GM12878 (cell line): Measurements from ENCODE around the gene SLC39A6. TPM values are rescaled to one million over a fixed set of nuclear protein-coding genes. Genes with fewer than 3 reads are reported as not detected.

Experiments used
- ASH2L ChIP-seq: fragments of 300-600, 200-600 bp; sonication (generic); IDR thresholded peaks from 2 replicates; pipeline ENCODE4 v1.6.1; 2017; ENCODE audit warnings: low read depth, mild to moderate bottlenecking, borderline replicate concordance
- BACH1 ChIP-seq: fragments of 450-650 bp; IDR thresholded peaks from 2 replicates; pipeline ENCODE4 v1.6.1; 2017; ENCODE audit warnings: mild to moderate bottlenecking, borderline replicate concordance
- BHLHE40 ChIP-seq, 2 experiments: fragments of 450-650 bp in 1 of 2; IDR thresholded peaks; 2 replicates each; pipeline ENCODE4 v1.6.1; 2011 to 2017; ENCODE audit warnings: low read depth in 2 of 2, borderline replicate concordance in 1 of 2, improper control_type of control experiment in 1 of 2, low read length in 1 of 2, mild to moderate bottlenecking in 1 of 2
- DPF2 ChIP-seq: fragments of 450-650 bp; IDR thresholded peaks from 2 replicates; pipeline ENCODE4 v1.6.1; 2017; ENCODE audit warnings: mild to moderate bottlenecking
- NR2C2 ChIP-seq: IDR thresholded peaks from 2 replicates; pipeline ENCODE4 v1.6.1; 2011; ENCODE audit warnings: borderline replicate concordance, low read depth; ENCODE audit not compliant: control insufficient read depth, insufficient read length
- PAX8 ChIP-seq: fragments of 450-650 bp; IDR thresholded peaks from 2 replicates; pipeline ENCODE4 v1.6.1; 2017; ENCODE audit warnings: mild to moderate bottlenecking, moderate library complexity
- PKNOX1 ChIP-seq: fragments of 450-650 bp; IDR thresholded peaks from 2 replicates; pipeline ENCODE4 v1.6.1; 2016; ENCODE audit warnings: mild to moderate bottlenecking
- PML ChIP-seq: IDR thresholded peaks from 2 replicates; pipeline ENCODE4 v1.6.1; 2012; ENCODE audit warnings: low read length, inconsistent platforms
- ZNF207 ChIP-seq: fragments of 450-650 bp; IDR thresholded peaks from 2 replicates; pipeline ENCODE4 v1.6.1; 2014; ENCODE audit warnings: antibody characterized with exemption, mild to moderate bottlenecking, borderline replicate concordance
- ZNF592 ChIP-seq: fragments of 450-650 bp; IDR thresholded peaks from 2 replicates; pipeline ENCODE4 v1.6.1; 2017; ENCODE audit warnings: mild to moderate bottlenecking, moderate library complexity
- ZSCAN29 ChIP-seq: fragments of 450-650 bp; IDR thresholded peaks from 2 replicates; pipeline ENCODE4 v1.6.1; 2017; ENCODE audit warnings: mild to moderate bottlenecking, moderate library complexity
- polyA plus RNA-seq, 11 experiments: library from polyadenylated mRNA; depleted of rRNA in 4 of 11; unstranded in 6 of 11; stranded (reverse) in 5 of 11; fragments of >200 nt; fragmentation: Nextera tagmentation in 4 of 11; fragmentation: Illumina TruSeq in 1 of 11; extraction: Ambion mirVana in 4 of 11; extraction: Trizol in 1 of 11; gene quantifications; 1 replicate in 1 of 11; 2 replicates in 10 of 11; pipeline versions ENCODE4 v1.2.1 to v1.2.3, GENCODE V29; 2011 to 2016; ENCODE audit warnings: inconsistent platforms in 2 of 11, missing spikeins in 2 of 11, low read depth in 1 of 11
- total RNA-seq, 4 experiments: library from RNA; depleted of rRNA in 3 of 4; stranded (reverse); fragments of >200 nt in 3 of 4; fragmentation: Illumina TruSeq in 1 of 4; extraction: Trizol in 1 of 4; gene quantifications; 2 replicates each; pipeline versions ENCODE4 v1.2.1 to v1.2.3, GENCODE V29; 2013 to 2021
- TF ChIP-seq, protein P1 (sequence below): IDR thresholded peaks from 2 replicates; pipeline ENCODE4 v1.6.1; 2012; ENCODE audit warnings: low read depth, low read length, improper control_type of control experiment
- TF ChIP-seq, protein P2 (sequence below): fragments of 450-650 bp; formaldehyde crosslinking; IDR thresholded peaks from 2 replicates; pipeline ENCODE4 v1.4.0; 2020; ENCODE audit warnings: mild to moderate bottlenecking, moderate library complexity
- TF ChIP-seq, protein P3 (sequence below): IDR thresholded peaks from 2 replicates; pipeline ENCODE4 v1.6.1; 2012; ENCODE audit warnings: improper control_type of control experiment, low read depth, low read length; ENCODE audit not compliant: insufficient replicate concordance

SLC39A6 gene
- total and polyA plus RNA-seq, 10 of the 15 experiments (the other 5 are each of a cell fraction or from before 2014, with no cell fraction given), result 12.4 to 65.9 (median 41.3) TPM

- no peak for TF ChIP-seq ZNF592
- TF ChIP-seq ASH2L, result no peak
- no peak for TF ChIP-seq ZSCAN29
- TF ChIP-seq DPF2, result peak; percentile 76; the same call in 1 of the 2 replicates
- no peak for TF ChIP-seq BHLHE40 (IDR thresholded peaks at IDR 0.05; ENCODE audit: borderline replicate concordance in 1 of 2, low read depth in 2 of 2, low read length in 1 of 2)
- TF ChIP-seq ZNF207, result no peak
- TF ChIP-seq PAX8, result no peak
- TF ChIP-seq, protein P1, sequence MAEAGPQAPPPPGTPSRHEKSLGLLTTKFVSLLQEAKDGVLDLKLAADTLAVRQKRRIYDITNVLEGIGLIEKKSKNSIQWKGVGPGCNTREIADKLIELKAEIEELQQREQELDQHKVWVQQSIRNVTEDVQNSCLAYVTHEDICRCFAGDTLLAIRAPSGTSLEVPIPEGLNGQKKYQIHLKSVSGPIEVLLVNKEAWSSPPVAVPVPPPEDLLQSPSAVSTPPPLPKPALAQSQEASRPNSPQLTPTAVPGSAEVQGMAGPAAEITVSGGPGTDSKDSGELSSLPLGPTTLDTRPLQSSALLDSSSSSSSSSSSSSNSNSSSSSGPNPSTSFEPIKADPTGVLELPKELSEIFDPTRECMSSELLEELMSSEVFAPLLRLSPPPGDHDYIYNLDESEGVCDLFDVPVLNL, result no peak
- TF ChIP-seq, protein P2, sequence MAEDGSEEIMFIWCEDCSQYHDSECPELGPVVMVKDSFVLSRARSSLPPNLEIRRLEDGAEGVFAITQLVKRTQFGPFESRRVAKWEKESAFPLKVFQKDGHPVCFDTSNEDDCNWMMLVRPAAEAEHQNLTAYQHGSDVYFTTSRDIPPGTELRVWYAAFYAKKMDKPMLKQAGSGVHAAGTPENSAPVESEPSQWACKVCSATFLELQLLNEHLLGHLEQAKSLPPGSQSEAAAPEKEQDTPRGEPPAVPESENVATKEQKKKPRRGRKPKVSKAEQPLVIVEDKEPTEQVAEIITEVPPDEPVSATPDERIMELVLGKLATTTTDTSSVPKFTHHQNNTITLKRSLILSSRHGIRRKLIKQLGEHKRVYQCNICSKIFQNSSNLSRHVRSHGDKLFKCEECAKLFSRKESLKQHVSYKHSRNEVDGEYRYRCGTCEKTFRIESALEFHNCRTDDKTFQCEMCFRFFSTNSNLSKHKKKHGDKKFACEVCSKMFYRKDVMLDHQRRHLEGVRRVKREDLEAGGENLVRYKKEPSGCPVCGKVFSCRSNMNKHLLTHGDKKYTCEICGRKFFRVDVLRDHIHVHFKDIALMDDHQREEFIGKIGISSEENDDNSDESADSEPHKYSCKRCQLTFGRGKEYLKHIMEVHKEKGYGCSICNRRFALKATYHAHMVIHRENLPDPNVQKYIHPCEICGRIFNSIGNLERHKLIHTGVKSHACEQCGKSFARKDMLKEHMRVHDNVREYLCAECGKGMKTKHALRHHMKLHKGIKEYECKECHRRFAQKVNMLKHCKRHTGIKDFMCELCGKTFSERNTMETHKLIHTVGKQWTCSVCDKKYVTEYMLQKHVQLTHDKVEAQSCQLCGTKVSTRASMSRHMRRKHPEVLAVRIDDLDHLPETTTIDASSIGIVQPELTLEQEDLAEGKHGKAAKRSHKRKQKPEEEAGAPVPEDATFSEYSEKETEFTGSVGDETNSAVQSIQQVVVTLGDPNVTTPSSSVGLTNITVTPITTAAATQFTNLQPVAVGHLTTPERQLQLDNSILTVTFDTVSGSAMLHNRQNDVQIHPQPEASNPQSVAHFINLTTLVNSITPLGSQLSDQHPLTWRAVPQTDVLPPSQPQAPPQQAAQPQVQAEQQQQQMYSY (CRISPR knock-in tag), result no peak
- TF ChIP-seq BACH1, result no peak; the same call in 1 of the 2 replicates
- no peak for TF ChIP-seq NR2C2
- no peak for TF ChIP-seq PML
- no peak for TF ChIP-seq PKNOX1
- TF ChIP-seq, protein P3, sequence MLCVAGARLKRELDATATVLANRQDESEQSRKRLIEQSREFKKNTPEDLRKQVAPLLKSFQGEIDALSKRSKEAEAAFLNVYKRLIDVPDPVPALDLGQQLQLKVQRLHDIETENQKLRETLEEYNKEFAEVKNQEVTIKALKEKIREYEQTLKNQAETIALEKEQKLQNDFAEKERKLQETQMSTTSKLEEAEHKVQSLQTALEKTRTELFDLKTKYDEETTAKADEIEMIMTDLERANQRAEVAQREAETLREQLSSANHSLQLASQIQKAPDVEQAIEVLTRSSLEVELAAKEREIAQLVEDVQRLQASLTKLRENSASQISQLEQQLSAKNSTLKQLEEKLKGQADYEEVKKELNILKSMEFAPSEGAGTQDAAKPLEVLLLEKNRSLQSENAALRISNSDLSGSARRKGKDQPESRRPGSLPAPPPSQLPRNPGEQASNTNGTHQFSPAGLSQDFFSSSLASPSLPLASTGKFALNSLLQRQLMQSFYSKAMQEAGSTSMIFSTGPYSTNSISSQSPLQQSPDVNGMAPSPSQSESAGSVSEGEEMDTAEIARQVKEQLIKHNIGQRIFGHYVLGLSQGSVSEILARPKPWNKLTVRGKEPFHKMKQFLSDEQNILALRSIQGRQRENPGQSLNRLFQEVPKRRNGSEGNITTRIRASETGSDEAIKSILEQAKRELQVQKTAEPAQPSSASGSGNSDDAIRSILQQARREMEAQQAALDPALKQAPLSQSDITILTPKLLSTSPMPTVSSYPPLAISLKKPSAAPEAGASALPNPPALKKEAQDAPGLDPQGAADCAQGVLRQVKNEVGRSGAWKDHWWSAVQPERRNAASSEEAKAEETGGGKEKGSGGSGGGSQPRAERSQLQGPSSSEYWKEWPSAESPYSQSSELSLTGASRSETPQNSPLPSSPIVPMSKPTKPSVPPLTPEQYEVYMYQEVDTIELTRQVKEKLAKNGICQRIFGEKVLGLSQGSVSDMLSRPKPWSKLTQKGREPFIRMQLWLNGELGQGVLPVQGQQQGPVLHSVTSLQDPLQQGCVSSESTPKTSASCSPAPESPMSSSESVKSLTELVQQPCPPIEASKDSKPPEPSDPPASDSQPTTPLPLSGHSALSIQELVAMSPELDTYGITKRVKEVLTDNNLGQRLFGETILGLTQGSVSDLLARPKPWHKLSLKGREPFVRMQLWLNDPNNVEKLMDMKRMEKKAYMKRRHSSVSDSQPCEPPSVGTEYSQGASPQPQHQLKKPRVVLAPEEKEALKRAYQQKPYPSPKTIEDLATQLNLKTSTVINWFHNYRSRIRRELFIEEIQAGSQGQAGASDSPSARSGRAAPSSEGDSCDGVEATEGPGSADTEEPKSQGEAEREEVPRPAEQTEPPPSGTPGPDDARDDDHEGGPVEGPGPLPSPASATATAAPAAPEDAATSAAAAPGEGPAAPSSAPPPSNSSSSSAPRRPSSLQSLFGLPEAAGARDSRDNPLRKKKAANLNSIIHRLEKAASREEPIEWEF, result no peak
These were observed 45.4 kb downstream of the SLC39A6 start (continued) for GRCh38 chr18:36083729-36084128.
